HG03565 (cell line): ENCODE measurements around the gene CFHR1.

Experiments
- ATAC-seq: cut with Tn5 transposase; IDR thresholded peaks from one replicate; pipeline ENCODE4 v1.9.1; 2021; ENCODE audit warnings: mild to moderate bottlenecking, moderate library complexity; ENCODE audit not compliant: unreplicated experiment

CFHR1 gene

DNA sequence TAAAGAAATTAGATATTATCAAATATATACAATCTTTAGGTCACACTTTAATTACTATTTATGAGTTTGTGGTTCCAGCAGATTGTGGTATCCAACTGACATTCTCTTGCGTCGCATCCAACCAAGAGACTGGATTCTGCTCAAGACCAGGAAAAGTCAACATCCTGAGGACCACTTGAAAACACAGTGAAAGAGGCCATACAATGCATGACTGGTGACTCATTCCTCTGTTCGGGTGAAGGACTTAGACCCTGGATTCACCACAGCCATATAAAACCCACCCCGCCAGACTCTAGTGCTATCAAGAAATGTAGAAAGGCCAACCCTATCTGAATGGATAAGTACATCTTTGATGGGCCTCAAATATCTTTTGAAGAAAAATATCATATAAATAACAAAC lies 53.9 kb downstream of the CFHR1 start:
- ATAC-seq, result no peak

DNA sequence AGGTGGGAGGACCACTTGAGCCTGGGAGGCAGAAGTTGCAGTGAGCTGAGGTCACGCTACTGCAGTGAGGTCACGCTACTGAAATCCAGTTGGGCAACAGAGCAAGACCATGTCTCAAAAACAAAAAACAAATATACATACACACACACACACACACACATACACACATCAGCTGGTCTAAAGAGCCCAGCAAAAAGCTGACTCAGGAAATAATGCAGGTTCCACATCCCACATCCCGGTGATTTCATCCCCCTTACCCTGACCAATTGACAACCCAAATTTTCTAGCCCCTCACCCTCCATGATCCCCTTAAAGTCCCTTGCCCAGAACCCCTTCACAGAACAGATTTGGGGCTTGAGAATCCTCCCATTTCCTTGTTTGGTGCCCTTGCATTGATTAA lies 56.4 kb downstream of the CFHR1 start:
- ATAC-seq, result no peak

DNA sequence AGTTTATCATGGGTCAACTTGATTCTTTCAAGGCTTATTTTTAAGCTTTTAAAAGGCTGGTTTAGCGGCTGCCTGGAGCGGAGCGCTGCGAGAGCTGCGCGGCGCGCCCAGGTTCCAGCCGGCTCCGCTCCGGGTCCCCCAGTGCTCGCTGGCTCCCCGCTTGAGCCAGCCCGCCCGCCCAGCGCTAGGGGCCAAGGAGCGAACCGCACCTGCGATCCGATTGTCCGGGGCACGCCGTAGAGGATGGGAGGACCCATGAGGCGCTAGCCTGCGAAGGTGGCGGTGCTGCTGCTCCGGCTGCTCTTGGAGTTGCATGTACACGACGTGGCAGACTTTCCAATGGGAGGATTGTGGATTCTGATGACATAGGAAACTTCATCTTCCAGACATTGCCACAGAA lies 58.4 kb downstream of the CFHR1 start:
- ATAC-seq, result no peak
